ENCODE data around the gene CCDC71. TPM values are rescaled to one million over a fixed set of nuclear protein-coding genes. Genes with fewer than 3 reads are reported as not detected.

Gene CCDC71
- total RNA-seq, 3 donors from 2014 or later (not counting 1 experiment from before 2014, with no cell fraction given) = 13.8 to 20.6 (median 15.6) TPM

DNA sequence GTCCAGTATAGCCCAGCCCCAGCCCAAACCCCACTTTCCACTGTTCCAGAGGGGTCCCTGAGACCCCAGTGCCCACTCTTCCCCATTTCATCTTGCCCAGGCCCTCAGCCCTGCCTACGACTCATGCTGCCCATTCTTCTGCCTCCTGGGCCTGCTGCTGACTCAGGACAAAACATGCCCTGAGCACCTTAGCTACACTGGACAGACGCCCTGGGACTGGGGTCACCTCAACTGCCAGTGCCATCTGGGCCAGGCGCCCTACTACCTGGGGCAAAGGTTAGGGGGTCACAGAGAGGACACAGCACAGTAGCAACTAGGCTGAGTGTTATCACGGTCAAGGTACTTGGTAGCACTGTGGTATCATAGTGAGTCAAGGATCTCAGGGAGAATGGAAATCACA lies 30.6 kb downstream of the CCDC71 start:
- peaks cover 0 to 5% of the 10 kb centered on the region in 2 donors for H3K4me1 Mint-ChIP-seq
- H3K36me3 ChIP-seq (ENCODE audit: control insufficient read depth, insufficient read depth, low read length) = no peaks in the 10 kb centered on the region
- intact Hi-C loops (cut with micrococcal nuclease) = no loop called here
- no peak overlapping the region for H3K27ac ChIP-seq (ENCODE audit: low read length)
- no peak overlapping the region for H3K4me3 ChIP-seq (ENCODE audit: low read length)
- 82% methylated on average over 4 of the region's 4 CpGs for WGBS (ENCODE audit: insufficient coverage)
- no peak overlapping the region for H3K4me3 Mint-ChIP-seq
- H3K27me3 Mint-ChIP-seq (ENCODE audit: low read depth in 2 of 2) = peaks cover 12 to 20% of the 10 kb centered on the region in 2 donors
- peaks cover 5% of the 10 kb centered on the region for H3K4me1 ChIP-seq (ENCODE audit: control insufficient read depth, insufficient read depth, low read length)
- H3K36me3 Mint-ChIP-seq = no peaks in the 10 kb centered on the region
- no peak overlapping the region for H3K27ac Mint-ChIP-seq
- DNase-seq (no peak), ATAC-seq (no peak)
- TF ChIP-seq, protein P1, sequence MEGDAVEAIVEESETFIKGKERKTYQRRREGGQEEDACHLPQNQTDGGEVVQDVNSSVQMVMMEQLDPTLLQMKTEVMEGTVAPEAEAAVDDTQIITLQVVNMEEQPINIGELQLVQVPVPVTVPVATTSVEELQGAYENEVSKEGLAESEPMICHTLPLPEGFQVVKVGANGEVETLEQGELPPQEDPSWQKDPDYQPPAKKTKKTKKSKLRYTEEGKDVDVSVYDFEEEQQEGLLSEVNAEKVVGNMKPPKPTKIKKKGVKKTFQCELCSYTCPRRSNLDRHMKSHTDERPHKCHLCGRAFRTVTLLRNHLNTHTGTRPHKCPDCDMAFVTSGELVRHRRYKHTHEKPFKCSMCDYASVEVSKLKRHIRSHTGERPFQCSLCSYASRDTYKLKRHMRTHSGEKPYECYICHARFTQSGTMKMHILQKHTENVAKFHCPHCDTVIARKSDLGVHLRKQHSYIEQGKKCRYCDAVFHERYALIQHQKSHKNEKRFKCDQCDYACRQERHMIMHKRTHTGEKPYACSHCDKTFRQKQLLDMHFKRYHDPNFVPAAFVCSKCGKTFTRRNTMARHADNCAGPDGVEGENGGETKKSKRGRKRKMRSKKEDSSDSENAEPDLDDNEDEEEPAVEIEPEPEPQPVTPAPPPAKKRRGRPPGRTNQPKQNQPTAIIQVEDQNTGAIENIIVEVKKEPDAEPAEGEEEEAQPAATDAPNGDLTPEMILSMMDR (IDR thresholded peaks at IDR 0.05) = no peak
- H3K9me3 Mint-ChIP-seq = no peaks in the 10 kb centered on the region
- no peaks in the 10 kb centered on the region for H3K9me3 ChIP-seq (ENCODE audit: control insufficient read depth, insufficient read depth, low read length)
- peaks cover 4% of the 10 kb centered on the region for H3K27me3 ChIP-seq (ENCODE audit: control insufficient read depth, insufficient read depth, low read length)

DNA sequence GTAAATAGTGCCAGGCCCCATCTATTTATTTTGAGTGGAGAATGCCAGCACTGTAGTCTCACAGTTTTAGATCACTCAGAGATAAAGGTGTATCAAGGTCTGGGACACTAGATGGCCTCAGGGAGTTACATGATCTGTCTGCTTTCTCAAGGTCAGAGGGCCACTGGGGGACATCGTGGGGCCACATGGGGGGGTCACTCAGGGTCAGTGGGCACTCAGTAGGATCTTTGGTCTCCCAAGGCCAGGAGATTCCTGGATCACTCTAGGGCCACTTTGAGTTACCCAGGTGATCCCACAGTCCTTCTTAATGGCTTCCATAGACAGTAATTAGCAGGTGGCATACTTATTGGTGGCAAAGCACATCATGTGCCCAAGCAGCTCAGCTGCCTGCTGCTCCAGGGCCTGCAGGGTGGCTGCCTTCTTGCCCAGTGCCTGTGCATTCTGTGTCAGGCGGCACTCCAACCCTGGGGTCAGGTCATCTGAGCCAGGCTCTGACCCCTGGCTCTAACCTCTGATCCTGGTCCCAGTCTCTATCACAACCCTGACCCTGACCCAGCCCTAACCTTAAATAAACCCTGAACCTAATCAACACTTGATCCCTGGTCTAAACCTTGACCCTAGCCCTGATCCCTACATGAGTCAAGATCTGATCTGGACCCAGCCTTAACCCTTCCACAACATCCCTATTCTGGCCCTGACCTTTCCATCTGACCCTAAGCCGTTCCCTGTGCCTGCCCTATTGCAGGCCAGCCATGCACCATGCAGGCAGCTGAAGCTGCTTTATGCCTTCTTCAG lies 31.5 kb downstream of the CCDC71 start:
- TF ChIP-seq, protein P1 (IDR thresholded peaks at IDR 0.05) = no peak
- intact Hi-C loops (cut with micrococcal nuclease) = no loop called here

DNA sequence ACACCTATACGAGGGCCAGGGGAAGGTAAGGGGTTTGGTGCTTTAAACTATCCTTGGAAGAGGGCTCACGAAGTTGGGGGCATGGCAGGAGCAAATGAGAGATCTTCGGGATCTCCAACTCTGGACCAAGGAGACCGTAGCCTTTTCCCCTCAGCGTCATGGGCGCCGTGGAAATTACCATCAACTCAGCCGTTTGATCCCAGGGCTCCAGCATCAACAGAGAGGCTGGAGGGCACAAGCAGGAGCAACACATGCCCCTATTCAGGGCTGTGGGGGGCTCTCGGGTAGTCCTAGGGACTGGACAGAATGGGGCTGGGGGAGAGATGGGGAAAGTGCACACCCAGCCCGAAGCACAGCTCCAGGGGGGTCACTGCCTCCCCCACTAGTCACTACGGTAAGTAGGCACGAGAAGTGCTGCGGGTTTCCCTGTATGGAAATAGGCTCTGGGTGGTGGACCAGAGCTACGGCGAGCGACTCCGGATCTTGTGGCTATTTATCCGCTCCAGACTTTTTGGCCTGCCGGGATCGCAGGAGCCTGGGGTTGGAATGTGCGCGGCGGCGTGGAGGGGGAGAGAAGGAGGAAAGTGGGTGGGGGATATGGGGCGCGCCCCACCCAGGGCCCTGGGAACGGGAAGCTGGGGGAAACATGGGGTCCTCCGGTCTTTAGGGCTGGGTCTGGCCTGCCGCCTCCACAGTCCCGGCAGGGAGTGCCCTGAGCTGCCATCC lies 32.7 kb downstream of the CCDC71 start:
- 16% methylated on average over 29 of the region's 30 CpGs for WGBS (ENCODE audit: insufficient coverage)
- Mint-ChIP-seq H3K36me3 (no peaks in the 10 kb centered on the region), H3K27ac (no peak overlapping the region), H3K4me1 (peaks cover 0 to 5% of the 10 kb centered on the region in 2 donors), H3K27me3 (ENCODE audit: low read depth in 2 of 2) (peaks cover 6 to 20% of the 10 kb centered on the region in 2 donors), H3K9me3 (no peaks in the 10 kb centered on the region), H3K4me3 (no peak overlapping the region)
- H3K36me3 ChIP-seq (ENCODE audit: control insufficient read depth, insufficient read depth, low read length) = no peaks in the 10 kb centered on the region
- H3K27ac ChIP-seq (ENCODE audit: low read length) = no peak overlapping the region
- H3K27me3 ChIP-seq (ENCODE audit: control insufficient read depth, insufficient read depth, low read length) = peaks cover 4% of the 10 kb centered on the region
- DNase-seq (no peak), ATAC-seq (no peak)
- H3K4me1 ChIP-seq (ENCODE audit: control insufficient read depth, insufficient read depth, low read length) = peaks cover 5% of the 10 kb centered on the region
- no peaks in the 10 kb centered on the region for H3K9me3 ChIP-seq (ENCODE audit: control insufficient read depth, insufficient read depth, low read length)
- H3K4me3 ChIP-seq (ENCODE audit: low read length) = no peak overlapping the region
- TF ChIP-seq, protein P1 (IDR thresholded peaks at IDR 0.05) = no peak
- intact Hi-C loops (cut with micrococcal nuclease) = no loop called here

More for the DNA sequence above, 31.5 kb downstream of the CCDC71 start:
- 70% methylated on average over 3 of the region's 3 CpGs for WGBS (ENCODE audit: insufficient coverage)
- Histone ChIP-seq H3K4me1 (ENCODE audit: control insufficient read depth, insufficient read depth, low read length) (peaks cover 5% of the 10 kb centered on the region), H3K4me3 (ENCODE audit: low read length) (no peak overlapping the region), H3K27ac (ENCODE audit: low read length) (no peak overlapping the region), H3K9me3 (ENCODE audit: control insufficient read depth, insufficient read depth, low read length) (no peaks in the 10 kb centered on the region), H3K36me3 (ENCODE audit: control insufficient read depth, insufficient read depth, low read length) (no peaks in the 10 kb centered on the region), H3K27me3 (ENCODE audit: control insufficient read depth, insufficient read depth, low read length) (peaks cover 4% of the 10 kb centered on the region)
- Mint-ChIP-seq H3K36me3 (no peaks in the 10 kb centered on the region), H3K27ac (no peak overlapping the region), H3K4me3 (no peak overlapping the region), H3K27me3 (ENCODE audit: low read depth in 2 of 2) (peaks cover 6 to 20% of the 10 kb centered on the region in 2 donors), H3K9me3 (no peaks in the 10 kb centered on the region), H3K4me1 (peaks cover 0 to 5% of the 10 kb centered on the region in 2 donors)
- no peak for ATAC-seq
- no peak for DNase-seq

Data from natural killer cell (primary cell).